Hepatocyte (in vitro differentiated cells): ENCODE results near the gene MPDZ.

Source experiments
- EZH2 ChIP-seq: fragments of 200-600 bp; sonication (generic); IDR thresholded peaks from 2 replicates; pipeline ENCODE4 v1.6.1; 2016; ENCODE audit warnings: antibody characterized with exemption, mild to moderate bottlenecking, borderline replicate concordance
- EZH2phosphoT487 ChIP-seq: fragments of 200-600 bp; sonication (generic); IDR thresholded peaks from one replicate; pipeline ENCODE4 v1.6.1; 2018; ENCODE audit warnings: antibody characterized with exemption, mild to moderate bottlenecking, low read depth, moderate library complexity; ENCODE audit not compliant: unreplicated experiment, severe bottlenecking
- TF ChIP-seq, protein P1 (sequence below): fragments of 200-600 bp; sonication (generic); IDR thresholded peaks from 2 replicates; pipeline ENCODE4 v1.5.1; 2016; ENCODE audit warnings: antibody characterized with exemption, mild to moderate bottlenecking; ENCODE audit not compliant: poor library complexity

GRCh38 chr9:13071921-13072320 lies 207.6 kb downstream of the MPDZ start:
- TF ChIP-seq, protein P1, sequence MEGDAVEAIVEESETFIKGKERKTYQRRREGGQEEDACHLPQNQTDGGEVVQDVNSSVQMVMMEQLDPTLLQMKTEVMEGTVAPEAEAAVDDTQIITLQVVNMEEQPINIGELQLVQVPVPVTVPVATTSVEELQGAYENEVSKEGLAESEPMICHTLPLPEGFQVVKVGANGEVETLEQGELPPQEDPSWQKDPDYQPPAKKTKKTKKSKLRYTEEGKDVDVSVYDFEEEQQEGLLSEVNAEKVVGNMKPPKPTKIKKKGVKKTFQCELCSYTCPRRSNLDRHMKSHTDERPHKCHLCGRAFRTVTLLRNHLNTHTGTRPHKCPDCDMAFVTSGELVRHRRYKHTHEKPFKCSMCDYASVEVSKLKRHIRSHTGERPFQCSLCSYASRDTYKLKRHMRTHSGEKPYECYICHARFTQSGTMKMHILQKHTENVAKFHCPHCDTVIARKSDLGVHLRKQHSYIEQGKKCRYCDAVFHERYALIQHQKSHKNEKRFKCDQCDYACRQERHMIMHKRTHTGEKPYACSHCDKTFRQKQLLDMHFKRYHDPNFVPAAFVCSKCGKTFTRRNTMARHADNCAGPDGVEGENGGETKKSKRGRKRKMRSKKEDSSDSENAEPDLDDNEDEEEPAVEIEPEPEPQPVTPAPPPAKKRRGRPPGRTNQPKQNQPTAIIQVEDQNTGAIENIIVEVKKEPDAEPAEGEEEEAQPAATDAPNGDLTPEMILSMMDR = no peak
- no peak for TF ChIP-seq EZH2
- TF ChIP-seq EZH2phosphoT487 = no peak
